HepG2 (cell line): Measurements from ENCODE around the gene TNS1. TPM values are rescaled to one million over a fixed set of nuclear protein-coding genes. Genes with fewer than 3 reads are reported as not detected.

Source experiments
- ATAD3A ChIP-seq: sonication (generic); formaldehyde crosslinking; IDR thresholded peaks from 2 replicates; pipeline ENCODE4 v1.4.0; 2020; ENCODE audit warnings: missing genetic modification reagents
- CBX1 ChIP-seq: IDR thresholded peaks from one replicate; pipeline ENCODE4 v1.6.1; 2016; ENCODE audit warnings: antibody characterized with exemption, low read depth
- FOXC1 ChIP-seq: sonication (generic); formaldehyde crosslinking; IDR thresholded peaks from 2 replicates; pipeline ENCODE4 v1.8.0; 2022; ENCODE audit warnings: mild to moderate bottlenecking, missing genetic modification reagents, borderline replicate concordance
- IRF2 ChIP-seq: IDR thresholded peaks from 2 replicates; pipeline ENCODE4 v1.6.1; 2018; ENCODE audit warnings: missing genetic modification reagents, missing compliant biosample characterization
- KIAA2018 ChIP-seq: sonication (generic); formaldehyde crosslinking; IDR thresholded peaks from 2 replicates; pipeline ENCODE4 v1.5.0; 2020; ENCODE audit warnings: mild to moderate bottlenecking, missing genetic modification reagents, borderline replicate concordance
- NFAT5 ChIP-seq: sonication (generic); formaldehyde crosslinking; IDR thresholded peaks from 2 replicates; pipeline ENCODE4 v1.4.0; 2020; ENCODE audit warnings: missing genetic modification reagents
- NPAS2 ChIP-seq: sonication (generic); formaldehyde crosslinking; IDR thresholded peaks from 2 replicates; pipeline ENCODE4 v1.8.0; 2022; ENCODE audit warnings: mild to moderate bottlenecking, missing genetic modification reagents, borderline replicate concordance
- SOX6 ChIP-seq, 2 experiments: fragments of 450-650 bp in 1 of 2; sonication (generic) in 1 of 2; formaldehyde crosslinking in 1 of 2; IDR thresholded peaks; 2 replicates each; pipeline versions ENCODE4 v1.4.0 to v1.6.1; 2017 to 2020; ENCODE audit warnings: antibody characterized with exemption in 1 of 2, mild to moderate bottlenecking in 1 of 2, missing genetic modification reagents in 1 of 2
- THAP9 ChIP-seq: sonication (generic); formaldehyde crosslinking; IDR thresholded peaks from 2 replicates; pipeline ENCODE4; 2020; ENCODE audit warnings: missing genetic modification reagents, mild to moderate bottlenecking, borderline replicate concordance
- YY1 ChIP-seq: IDR thresholded peaks from 2 replicates; pipeline ENCODE4 v1.6.1; 2011; ENCODE audit warnings: low read length, low read depth, moderate library complexity, mild to moderate bottlenecking; ENCODE audit not compliant: insufficient read depth, insufficient replicate concordance
- ZSCAN21 ChIP-seq: sonication (generic); formaldehyde crosslinking; IDR thresholded peaks from 2 replicates; pipeline ENCODE4 v1.8.0; 2022; ENCODE audit warnings: mild to moderate bottlenecking, missing genetic modification reagents, moderate library complexity, borderline replicate concordance
- polyA plus RNA-seq, 8 experiments: library from polyadenylated mRNA; depleted of rRNA in 3 of 8; stranded (reverse) in 7 of 8; unstranded in 1 of 8; fragments of >200 nt; fragmentation: Illumina TruSeq in 4 of 8; extraction: Trizol in 4 of 8; gene quantifications; 2 replicates each; pipeline versions ENCODE4 v1.2.1 to v1.2.3, GENCODE V29; 2011 to 2016; ENCODE audit warnings: low read depth in 4 of 8, missing spikeins in 1 of 8, mixed read lengths in 1 of 8; ENCODE audit not compliant: insufficient read depth in 1 of 8
- total RNA-seq, 5 experiments: library from RNA; depleted of rRNA; stranded (reverse); fragments of >200 nt; fragmentation: Illumina TruSeq; extraction: Trizol; gene quantifications; 2 replicates each; pipeline ENCODE4 v1.2.3, GENCODE V29; 2016; ENCODE audit warnings: low read depth in 1 of 5

TNS1 gene
- total and polyA plus RNA-seq, 2 of the 13 experiments (the other 11 are each of a cell fraction or from before 2014, with no cell fraction given) = 1.9 to 118 TPM

GRCh38 chr2:217792626-217793527 is 209.9 kb downstream of the TNS1 start (continued):
- TF ChIP-seq ATAD3A (no peak), THAP9 (CRISPR knock-in tag) (no peak), SOX6 (IDR thresholded peaks at IDR 0.05) (no peak), SOX6 (CRISPR knock-in tag; IDR thresholded peaks at IDR 0.05) (no peak), YY1 (no peak), KIAA2018 (no peak), CBX1 (no peak), IRF2 (CRISPR knock-in tag) (no peak), NPAS2 (CRISPR knock-in tag) (no peak), NFAT5 (CRISPR knock-in tag) (no peak), ZSCAN21 (CRISPR knock-in tag) (no peak), FOXC1 (CRISPR knock-in tag) (no peak)
